ENCODE data around the gene ZNF503.
A peak's percentile ranks its signal among the peaks of the same experiment; 100 is the strongest.

Gene ZNF503, protein sequence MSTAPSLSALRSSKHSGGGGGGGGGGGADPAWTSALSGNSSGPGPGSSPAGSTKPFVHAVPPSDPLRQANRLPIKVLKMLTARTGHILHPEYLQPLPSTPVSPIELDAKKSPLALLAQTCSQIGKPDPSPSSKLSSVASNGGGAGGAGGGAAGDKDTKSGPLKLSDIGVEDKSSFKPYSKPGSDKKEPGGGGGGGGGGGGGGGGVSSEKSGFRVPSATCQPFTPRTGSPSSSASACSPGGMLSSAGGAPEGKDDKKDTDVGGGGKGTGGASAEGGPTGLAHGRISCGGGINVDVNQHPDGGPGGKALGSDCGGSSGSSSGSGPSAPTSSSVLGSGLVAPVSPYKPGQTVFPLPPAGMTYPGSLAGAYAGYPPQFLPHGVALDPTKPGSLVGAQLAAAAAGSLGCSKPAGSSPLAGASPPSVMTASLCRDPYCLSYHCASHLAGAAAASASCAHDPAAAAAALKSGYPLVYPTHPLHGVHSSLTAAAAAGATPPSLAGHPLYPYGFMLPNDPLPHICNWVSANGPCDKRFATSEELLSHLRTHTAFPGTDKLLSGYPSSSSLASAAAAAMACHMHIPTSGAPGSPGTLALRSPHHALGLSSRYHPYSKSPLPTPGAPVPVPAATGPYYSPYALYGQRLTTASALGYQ

GRCh38 chr10:75401569-75402485 is at the start of gene ZNF503:
Gene ZNF503 (minus strand): TSS chr10:75401764. CDS start chr10:75401419, 345 bp downstream.
- DNase-seq, result peak; percentile 94

DNA sequence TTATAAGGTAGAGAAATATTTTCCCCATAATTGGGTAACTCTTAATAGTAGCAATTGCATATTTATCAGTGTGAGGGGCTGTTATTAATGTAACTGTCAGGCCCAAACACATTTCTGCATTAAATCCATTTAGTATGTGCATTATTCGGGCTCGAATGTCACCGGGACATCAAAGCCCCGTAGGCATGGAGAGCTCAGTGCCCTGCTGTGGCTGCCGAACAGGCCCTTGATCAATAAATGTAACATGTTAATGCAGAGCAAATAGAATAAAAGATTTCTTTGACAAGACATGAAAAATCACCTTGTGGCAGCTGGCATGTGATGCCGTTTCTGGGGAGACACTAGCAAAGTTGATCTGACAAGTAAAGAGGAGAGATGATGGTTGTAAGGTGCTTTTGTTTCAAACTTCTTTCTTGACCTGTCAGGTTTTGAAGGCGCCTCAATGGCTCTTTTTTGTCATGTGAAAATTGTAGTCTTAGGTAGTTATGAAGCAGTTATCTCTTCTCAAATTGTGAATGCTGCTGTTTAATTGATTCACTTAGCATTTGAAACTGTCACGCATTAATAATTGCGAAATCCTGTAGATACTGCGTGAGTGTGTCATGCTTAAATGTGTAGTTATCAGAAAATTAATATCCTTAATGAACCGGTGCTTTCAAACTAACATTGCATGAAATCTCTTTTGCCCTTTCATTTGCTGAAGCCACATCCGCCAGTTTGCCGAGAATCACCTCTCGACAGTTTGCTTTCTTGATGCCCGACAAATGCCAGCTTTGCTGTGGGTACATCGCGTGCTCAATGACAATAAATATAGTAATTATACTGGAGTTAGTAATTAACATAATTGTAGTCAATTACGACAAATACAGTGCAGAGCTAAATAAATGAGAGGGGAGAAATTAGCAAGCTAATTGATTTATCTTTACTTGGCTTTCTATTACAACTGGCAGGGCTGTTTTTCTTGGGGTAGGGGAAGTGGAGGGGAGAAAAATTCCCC is 49.4 kb upstream of the ZNF503 start:
- no peak for DNase-seq

- DNase-seq, result no peak
Observed at GRCh38 chr10:75450075-75450445, 48.5 kb upstream of the ZNF503 start.

GRCh38 chr10:75449382-75450074 is 48.0 kb upstream of the ZNF503 start:
- DNase-seq, result no peak

GRCh38 chr10:75448166-75448565 is 46.6 kb upstream of the ZNF503 start:
- DNase-seq, result no peak

- no peak for DNase-seq
Observed at GRCh38 chr10:75446508-75446907, 44.9 kb upstream of the ZNF503 start.

- peak; percentile 36 for DNase-seq
Observed at GRCh38 chr10:75444781-75445386, 43.3 kb upstream of the ZNF503 start.

GRCh38 chr10:75443362-75443761 is 41.8 kb upstream of the ZNF503 start:
- no peak for DNase-seq

- no peak for DNase-seq
Observed at GRCh38 chr10:75441682-75442081, 40.1 kb upstream of the ZNF503 start.

DNA sequence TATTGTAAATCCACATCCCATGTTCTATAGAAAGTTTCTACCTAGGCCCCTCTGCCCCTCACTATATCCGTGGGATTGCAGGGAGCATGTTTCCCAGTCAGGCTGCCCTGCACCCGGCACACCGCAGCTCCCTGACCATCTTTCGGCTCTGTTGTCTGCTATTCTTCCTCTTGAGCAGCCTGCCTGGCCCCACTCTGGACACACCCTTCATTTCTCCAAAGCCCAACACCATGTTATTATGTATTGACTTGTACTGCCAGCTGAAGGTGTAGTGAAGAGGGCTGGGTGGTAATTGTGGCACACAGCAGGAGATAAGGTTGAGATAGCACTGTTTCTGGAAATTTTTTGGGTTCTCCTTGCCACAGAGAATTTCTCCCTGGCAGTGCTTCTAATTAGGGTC is 39.6 kb upstream of the ZNF503 start:
- DNase-seq, result no peak

DNA sequence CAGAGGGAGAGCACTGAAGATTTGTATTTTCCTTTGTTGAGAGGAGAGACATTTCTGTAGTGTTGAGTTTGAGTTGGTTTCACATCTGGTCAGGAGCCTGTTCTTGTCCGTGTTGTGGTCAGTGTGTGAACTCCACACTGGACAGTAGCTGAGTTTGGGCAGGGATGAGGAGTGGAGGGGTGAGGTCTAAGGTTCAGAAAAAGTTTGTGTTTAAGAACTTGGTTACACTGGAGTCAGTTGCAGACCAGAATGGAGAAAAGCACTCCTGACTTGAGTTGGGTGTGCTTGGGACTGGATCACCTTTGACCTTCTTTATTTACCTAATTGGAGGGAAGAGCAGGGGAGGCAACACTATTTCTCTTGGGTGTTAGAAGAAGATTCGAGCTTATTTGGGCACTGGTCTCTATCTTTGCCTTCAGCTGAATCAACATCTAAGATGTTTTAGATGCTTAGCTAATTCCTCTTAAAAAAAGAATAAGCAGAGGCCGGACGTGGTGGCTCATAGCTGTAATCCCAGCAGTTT is 38.8 kb upstream of the ZNF503 start:
- no peak for DNase-seq

DNA sequence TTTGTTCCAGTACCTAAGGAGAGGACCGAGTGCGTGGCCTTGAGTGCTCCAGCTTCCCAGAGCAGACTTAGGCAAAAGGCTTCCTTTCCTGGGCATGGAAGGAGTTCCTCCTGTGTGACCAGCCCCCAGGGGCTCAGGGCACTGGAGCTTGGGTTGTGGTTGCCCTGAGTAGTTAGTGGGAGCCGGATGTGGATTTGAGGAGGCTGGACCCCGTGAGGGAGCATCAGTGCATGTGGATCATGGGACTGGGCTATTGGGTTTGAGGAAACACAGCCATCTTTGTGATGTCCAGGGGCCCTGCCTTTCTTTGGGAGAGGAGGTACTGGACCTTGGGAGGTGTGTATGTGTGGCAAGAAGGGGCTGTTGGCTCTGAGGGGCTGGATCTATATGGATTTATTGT is 38.2 kb upstream of the ZNF503 start:
- no peak for DNase-seq

DNA sequence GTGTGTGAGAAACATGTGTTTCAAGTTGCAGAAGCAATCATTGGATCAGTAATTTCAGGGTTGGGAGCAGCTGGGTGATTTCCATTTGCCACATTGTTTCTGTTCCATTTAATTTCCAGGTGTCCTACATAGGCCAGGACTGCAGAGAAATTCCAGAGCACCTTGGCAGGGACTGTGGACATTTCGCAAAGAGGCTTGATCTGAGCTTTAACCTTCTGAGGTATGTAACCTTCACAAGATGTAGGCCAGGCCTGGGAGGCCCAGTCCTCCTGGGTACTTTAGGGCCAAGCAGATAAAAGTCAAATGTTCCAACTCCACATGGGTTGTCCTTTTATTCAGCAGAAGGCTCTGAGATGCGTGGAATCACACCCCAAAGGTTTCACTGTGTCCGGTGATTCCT is 36.7 kb upstream of the ZNF503 start:
- DNase-seq, result no peak

DNA sequence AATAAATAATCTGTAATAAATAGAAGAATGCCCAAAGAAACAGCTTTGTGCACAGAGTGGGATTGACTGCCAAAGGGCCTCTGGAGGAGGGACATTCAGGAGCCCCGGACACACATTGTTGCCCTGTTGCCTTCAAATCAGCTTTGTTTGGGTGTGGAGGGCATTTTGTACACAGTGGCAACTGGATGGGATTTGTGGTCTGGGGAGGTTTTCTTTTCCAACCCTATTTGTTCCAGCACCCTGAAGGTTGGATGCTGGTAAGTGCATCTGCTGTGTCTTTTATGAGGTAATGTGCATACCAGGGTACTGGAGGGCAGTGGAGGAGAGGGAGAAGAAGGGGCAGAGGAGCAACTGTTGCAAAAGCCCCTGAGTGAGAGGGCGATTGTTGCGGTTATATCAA is 36.1 kb upstream of the ZNF503 start:
- no peak for DNase-seq

- no peak for DNase-seq
Observed at GRCh38 chr10:75436896-75437295, 35.3 kb upstream of the ZNF503 start.

GRCh38 chr10:75435291-75435690 is 33.7 kb upstream of the ZNF503 start:
- no peak for DNase-seq

GRCh38 chr10:75434291-75434690 is 32.7 kb upstream of the ZNF503 start:
- DNase-seq, result no peak

- no peak for DNase-seq
Observed at GRCh38 chr10:75433216-75433615, 31.7 kb upstream of the ZNF503 start.

DNA sequence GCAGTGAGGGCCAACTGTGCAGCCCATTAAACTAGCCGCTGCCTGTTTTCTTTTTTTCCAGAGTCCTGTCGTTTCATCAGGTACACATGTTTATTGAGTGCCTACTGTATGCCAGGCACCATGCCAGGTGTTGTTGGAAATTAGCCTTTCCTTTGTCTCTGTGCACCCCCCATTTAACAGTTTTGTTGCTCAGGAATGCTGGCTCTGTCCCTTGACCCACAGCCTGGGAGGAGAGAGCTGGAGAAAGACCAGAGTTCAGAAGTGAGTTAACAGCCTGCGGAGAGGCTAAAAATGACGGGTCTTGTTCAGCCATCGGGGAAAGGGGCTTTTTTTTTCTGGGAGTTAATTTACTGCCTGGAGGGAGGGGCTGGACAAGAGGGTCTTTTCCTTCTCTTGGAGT is 31.2 kb upstream of the ZNF503 start:
- DNase-seq, result no peak

- no peak for DNase-seq
Observed at GRCh38 chr10:75432176-75432575, 30.6 kb upstream of the ZNF503 start.
